ENCODE results near the gene VTCN1. TPM values are rescaled to one million over a fixed set of nuclear protein-coding genes. Genes with fewer than 3 reads are reported as not detected.

VTCN1 gene
- total RNA-seq, 3 donors from 2014 or later = 0.16 to 97.0 (median 52.1) TPM

DNA sequence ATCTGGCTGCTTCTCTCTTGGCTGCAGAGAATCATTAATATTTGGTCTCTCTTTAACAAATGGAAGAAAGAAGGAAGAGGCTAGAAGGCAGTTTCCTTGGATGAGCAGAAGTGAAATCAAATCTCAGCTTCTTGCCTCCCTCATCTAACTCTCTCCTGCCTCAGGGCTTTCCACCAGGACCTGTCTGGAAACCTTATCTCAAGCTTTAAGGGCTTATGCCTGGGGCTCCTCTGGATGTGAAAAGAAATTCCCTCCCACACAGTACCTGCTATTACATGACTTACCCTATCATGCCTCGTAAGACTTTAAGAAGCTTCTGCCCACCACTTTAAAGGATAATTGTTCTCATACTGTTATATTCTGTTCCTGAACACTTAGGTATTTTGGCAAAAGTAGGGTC is 8.9 kb downstream of the VTCN1 start:
- H3K27ac ChIP-seq = no peak overlapping the region
- no peaks in the 10 kb centered on the region for H3K9me3 ChIP-seq
- H3K4me1 ChIP-seq = no peaks in the 10 kb centered on the region
- TF ChIP-seq POLR2AphosphoS5 (IDR thresholded peaks at IDR 0.05) (no peak), CTCF (IDR thresholded peaks at IDR 0.05) (no peak), POLR2A (IDR thresholded peaks at IDR 0.05) (no peak)
- intact Hi-C loops (cut with DNase I; ENCODE audit: low total_unique reads) = no loop called here
- H3K27me3 ChIP-seq = no peaks in the 10 kb centered on the region
- no peak for DNase-seq (ENCODE audit: low spot score in 2 of 2)
- no peaks in the 10 kb centered on the region for H3K36me3 ChIP-seq
- H3K4me3 ChIP-seq = no peak overlapping the region

GRCh38 chr1:117198097-117198496 is 12.6 kb downstream of the VTCN1 start:
- TF ChIP-seq CTCF (IDR thresholded peaks at IDR 0.05) (no peak), POLR2AphosphoS5 (IDR thresholded peaks at IDR 0.05) (no peak), POLR2A (IDR thresholded peaks at IDR 0.05) (no peak)
- no peak for DNase-seq (ENCODE audit: low spot score in 2 of 2)
- intact Hi-C loops (cut with DNase I; ENCODE audit: low total_unique reads) = no loop called here

DNA sequence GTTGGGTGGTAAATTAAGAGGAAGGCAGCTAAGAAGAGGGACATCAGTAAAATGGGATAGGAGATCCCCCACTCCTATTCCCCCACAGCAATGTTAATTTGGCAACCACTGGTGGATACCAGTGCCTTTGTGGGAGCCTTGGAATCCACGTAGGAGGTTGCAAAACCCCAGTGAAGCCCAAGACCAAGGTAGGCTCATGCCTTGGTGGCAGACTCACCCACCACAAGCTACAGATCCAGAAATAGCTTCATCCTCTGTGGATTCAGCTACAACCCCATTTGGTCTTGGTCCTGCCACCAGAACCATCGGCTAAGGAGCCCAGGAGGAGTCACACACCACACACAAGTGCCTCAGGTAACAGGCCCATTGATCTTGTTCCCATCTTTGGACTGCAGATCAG is 21.0 kb downstream of the VTCN1 start:
- no peak overlapping the region for H3K27ac ChIP-seq
- no peak overlapping the region for H3K4me3 ChIP-seq
- peaks cover 0 to 3% of the 10 kb centered on the region in 2 donors for H3K9me3 ChIP-seq
- DNase-seq (ENCODE audit: low spot score in 2 of 2) = no peak
- no peaks in the 10 kb centered on the region for H3K36me3 ChIP-seq
- no peaks in the 10 kb centered on the region for H3K27me3 ChIP-seq
- intact Hi-C loops (cut with DNase I; ENCODE audit: low total_unique reads) = no loop called here
- TF ChIP-seq CTCF (IDR thresholded peaks at IDR 0.05) (no peak), POLR2AphosphoS5 (IDR thresholded peaks at IDR 0.05) (no peak), POLR2A (IDR thresholded peaks at IDR 0.05) (no peak)
- H3K4me1 ChIP-seq = no peaks in the 10 kb centered on the region

More at GRCh38 chr1:117198097-117198496, 12.6 kb downstream of the VTCN1 start:
- Histone ChIP-seq H3K36me3 (no peaks in the 10 kb centered on the region), H3K27ac (no peak overlapping the region), H3K4me3 (no peak overlapping the region), H3K9me3 (no peaks in the 10 kb centered on the region), H3K27me3 (no peaks in the 10 kb centered on the region), H3K4me1 (no peaks in the 10 kb centered on the region)

DNA sequence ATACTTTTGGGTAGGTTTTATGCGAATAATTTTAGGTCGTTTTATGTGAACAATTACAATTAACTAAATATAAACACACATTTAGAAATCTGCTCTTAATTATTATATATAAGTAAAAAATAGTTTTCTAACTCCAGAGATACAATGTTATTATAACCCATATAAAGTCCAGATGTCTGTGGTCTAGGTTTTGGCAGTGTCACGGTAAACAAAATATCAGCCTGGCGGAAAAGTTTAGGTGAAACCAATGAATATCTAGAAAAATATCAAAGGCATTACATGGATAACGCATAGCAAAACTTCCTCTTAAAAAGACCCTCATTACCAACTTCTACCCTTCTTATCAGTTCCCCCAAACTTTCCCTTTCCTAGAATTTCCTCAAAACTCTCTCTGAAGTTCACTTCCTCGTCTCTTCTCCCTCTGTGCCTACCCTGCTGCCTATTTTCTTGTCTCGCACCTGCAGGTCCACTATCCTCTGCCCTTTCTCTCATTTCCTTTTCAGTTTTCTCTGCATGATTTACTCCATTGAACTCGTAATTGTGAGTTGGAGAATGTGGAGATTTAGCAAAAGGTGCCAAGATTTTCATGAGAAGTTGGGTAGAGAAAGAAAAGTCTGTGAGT is 21.8 kb downstream of the VTCN1 start:
- TF ChIP-seq POLR2AphosphoS5 (IDR thresholded peaks at IDR 0.05) (no peak), CTCF (IDR thresholded peaks at IDR 0.05) (no peak), POLR2A (IDR thresholded peaks at IDR 0.05) (no peak)

GRCh38 chr1:117188170-117188815 is 22.4 kb downstream of the VTCN1 start:
- DNase-seq (ENCODE audit: low spot score in 2 of 2) = no peak
- intact Hi-C loops (cut with DNase I; ENCODE audit: low total_unique reads) = no loop called here
- Histone ChIP-seq H3K27me3 (no peaks in the 10 kb centered on the region), H3K27ac (no peak overlapping the region), H3K36me3 (no peaks in the 10 kb centered on the region), H3K4me1 (no peaks in the 10 kb centered on the region), H3K4me3 (no peak overlapping the region), H3K9me3 (peaks cover 0 to 3% of the 10 kb centered on the region in 2 donors)
- TF ChIP-seq CTCF (IDR thresholded peaks at IDR 0.05) = no peak
- no peak for TF ChIP-seq POLR2A (IDR thresholded peaks at IDR 0.05)
- TF ChIP-seq POLR2AphosphoS5 (IDR thresholded peaks at IDR 0.05) = no peak

More for the DNA sequence above, 21.8 kb downstream of the VTCN1 start:
- H3K36me3 ChIP-seq = no peaks in the 10 kb centered on the region
- DNase-seq (ENCODE audit: low spot score in 2 of 2) = no peak
- H3K27ac ChIP-seq = no peak overlapping the region
- intact Hi-C loops (cut with DNase I; ENCODE audit: low total_unique reads) = no loop called here
- no peaks in the 10 kb centered on the region for H3K27me3 ChIP-seq
- no peaks in the 10 kb centered on the region for H3K4me1 ChIP-seq
- peaks cover 0 to 3% of the 10 kb centered on the region in 2 donors for H3K9me3 ChIP-seq
- no peak overlapping the region for H3K4me3 ChIP-seq
